ENCODE results near the gene GSTM4.

DNA sequence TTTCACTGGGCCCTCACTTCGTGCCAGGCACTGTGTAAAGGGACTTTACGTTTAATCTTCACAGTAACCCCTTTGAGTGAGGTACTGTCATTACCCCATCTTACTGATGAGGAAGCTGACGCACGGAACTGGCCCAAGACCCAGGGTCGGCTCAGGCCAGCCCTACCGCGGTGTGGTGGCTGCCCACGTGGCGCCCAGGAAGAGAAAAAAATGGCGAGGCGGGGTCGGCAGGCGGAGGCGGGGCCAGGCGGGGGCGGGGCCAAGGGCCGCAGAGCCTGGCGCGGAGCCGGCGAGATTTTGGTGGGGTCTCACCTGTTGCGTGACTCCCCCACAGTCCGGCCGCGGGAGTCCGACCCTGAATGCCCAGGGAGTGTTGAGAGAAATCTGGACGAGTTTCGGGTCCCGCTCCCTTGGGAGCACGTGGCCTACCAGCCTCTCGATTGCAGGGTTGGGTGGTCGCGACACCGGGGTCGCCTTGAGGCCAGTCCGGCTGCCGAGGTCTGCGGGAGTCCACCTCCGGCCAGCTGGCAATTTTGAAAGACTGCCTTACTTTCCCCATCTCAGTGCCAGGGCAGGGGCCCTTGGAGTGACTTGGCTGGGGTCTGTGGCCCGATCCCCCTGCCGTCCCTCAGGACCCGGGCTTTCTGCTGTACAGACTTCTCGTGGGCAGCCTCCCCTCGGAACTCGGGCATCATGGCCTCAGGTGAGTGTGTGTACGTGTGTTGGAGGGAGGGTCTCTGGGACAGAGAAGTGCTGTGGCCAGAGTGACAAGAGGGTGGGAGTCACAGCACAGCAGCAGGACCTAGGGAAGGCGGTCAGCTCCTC lies 36.1 kb upstream of the GSTM4 start, which contains the start of the genes AMPD2 and GNAT2:
- TF ChIP-seq CTCF (IDR thresholded peaks at IDR 0.05) (no peak), POLR2A (IDR thresholded peaks at IDR 0.05) (no peak)

All from tibial nerve (tissue), 3 donors.